Measurements from ENCODE around the gene E4F1.
"Not testable (repeated sequence)": the region's sequence is repeated elsewhere in the genome, so short reads cannot be mapped to it uniquely, and the experiment has no call there.

The E4F1 gene

DNA sequence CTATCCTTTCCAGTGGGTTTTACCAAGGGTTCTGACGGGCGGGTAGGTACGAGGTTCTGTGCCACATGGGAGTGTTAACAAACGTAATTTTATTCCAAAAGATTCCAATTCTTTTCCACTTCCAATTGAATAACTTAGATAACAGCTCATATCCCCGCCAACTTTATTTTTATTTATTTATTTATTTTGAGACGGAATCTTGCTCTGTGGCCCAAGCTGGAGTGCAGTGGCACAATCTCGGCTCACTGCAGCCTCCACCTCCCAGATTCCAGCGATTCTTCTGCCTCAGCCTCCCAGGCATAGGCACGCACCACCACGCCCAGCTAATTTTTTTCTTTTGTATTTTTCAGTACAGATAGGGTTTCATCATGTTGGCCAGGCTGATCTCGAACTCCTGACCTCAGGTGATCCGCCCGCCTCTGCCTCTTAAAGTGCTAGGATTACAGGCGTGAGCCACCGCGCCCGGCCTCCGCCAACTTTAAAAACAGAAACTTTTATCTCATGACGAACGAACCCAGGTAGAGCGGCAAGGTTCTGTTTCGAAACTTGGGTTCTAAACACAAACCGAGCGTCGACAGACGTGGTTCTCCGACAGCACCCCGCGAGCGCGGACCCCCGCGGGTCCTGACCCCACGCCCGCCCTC lies 27.4 kb downstream of the E4F1 start:
- no peak for TF ChIP-seq ZFX (IDR thresholded peaks at IDR 0.05; ENCODE audit: borderline replicate concordance)
- TF ChIP-seq, protein P1, sequence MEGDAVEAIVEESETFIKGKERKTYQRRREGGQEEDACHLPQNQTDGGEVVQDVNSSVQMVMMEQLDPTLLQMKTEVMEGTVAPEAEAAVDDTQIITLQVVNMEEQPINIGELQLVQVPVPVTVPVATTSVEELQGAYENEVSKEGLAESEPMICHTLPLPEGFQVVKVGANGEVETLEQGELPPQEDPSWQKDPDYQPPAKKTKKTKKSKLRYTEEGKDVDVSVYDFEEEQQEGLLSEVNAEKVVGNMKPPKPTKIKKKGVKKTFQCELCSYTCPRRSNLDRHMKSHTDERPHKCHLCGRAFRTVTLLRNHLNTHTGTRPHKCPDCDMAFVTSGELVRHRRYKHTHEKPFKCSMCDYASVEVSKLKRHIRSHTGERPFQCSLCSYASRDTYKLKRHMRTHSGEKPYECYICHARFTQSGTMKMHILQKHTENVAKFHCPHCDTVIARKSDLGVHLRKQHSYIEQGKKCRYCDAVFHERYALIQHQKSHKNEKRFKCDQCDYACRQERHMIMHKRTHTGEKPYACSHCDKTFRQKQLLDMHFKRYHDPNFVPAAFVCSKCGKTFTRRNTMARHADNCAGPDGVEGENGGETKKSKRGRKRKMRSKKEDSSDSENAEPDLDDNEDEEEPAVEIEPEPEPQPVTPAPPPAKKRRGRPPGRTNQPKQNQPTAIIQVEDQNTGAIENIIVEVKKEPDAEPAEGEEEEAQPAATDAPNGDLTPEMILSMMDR (IDR thresholded peaks at IDR 0.05), result no peak
- peak overlapping the region; percentile 99 for H3K27ac ChIP-seq

DNA sequence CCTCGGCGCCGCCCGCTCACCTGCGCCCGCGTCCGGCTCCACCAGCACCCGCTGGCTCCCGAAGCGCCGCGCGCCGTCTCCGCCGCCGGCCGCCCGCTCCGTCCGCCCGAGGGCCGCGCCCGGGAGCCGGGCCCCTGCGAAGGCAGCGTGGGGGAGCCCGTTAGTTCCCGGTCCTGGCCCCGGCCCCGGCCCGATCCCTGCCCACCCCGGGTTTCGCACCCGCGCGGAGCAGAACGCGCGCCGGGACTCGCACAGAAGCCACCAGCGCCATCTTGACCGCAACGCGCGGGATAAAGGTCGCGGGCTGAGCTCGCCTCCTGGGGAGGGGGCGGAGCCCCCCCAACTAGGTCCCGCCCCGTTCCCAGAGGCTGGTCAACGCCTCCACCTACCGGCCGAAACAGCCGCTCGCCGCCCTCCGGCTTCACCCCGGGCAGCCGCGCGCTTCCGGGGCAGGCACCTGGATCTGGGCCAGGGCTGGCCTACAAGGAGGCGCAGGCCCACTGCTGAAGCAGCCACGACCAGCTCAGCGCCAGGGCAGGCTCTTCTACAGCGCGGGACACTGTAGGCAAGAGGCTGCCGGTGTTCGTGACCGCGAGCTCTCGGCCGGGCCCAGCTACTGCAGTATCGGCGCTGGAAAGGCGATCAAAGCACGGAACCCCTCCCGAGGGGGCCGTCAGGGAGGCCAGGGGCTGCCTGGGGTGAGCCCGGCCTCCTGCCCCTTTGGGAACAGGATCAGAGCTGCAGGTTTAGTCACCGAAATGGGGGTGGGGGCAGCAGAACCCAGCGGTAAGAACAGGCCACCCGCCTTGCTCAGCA lies 28.1 kb downstream of the E4F1 start, which contains the start of gene ECI1:
Gene ECI1 (minus strand): TSS at position 292 of the 816 bp plus-strand sequence. CDS start 21 bp downstream, at position 271.
- no peak for TF ChIP-seq ZFX (IDR thresholded peaks at IDR 0.05; ENCODE audit: borderline replicate concordance)
- TF ChIP-seq, protein P1 (IDR thresholded peaks at IDR 0.05), result peak; percentile 70
- peak within 1 kb of the TSS; percentile 99 for H3K27ac ChIP-seq

DNA sequence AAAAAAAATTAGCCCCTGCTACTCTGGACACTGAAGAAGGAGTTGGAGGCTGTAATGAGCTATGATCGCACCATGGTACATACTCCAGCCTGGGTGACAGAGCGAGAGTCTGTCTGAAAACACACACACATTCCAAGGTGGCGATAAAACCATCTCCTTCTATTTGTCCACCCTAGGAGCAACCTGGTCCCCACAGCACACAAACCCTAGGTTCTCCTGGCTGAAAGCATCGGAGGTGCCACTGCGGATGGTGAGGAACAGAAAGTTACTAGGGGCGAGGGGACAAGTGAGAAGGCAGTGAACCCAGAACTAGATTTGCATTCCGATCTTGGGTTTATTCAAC lies 29.4 kb downstream of the E4F1 start:
- TF ChIP-seq, protein P1 (IDR thresholded peaks at IDR 0.05), result no peak
- no peak for TF ChIP-seq ZFX (IDR thresholded peaks at IDR 0.05; ENCODE audit: borderline replicate concordance)
- H3K27ac ChIP-seq, result peak overlapping the region; percentile 99

DNA sequence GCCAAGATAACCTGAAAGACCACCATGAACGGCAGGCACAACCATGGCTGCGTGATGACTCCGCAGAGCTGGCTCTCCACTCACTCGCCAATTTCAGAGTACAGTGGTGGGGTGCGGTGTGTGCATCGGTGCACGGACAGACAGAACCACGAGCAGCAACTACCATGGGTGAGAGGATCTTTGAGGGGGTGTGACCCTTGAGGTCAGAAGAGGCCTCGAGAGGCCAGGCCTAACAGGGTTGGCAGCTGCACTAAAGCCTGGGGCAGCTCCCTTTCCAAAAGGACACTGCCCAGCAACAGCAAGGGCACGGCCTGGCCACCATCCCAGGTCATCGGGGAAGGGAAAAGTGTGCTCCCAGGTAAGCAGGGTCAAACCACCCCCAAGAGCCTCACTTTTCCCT lies 29.9 kb downstream of the E4F1 start:
- TF ChIP-seq ZFX (IDR thresholded peaks at IDR 0.05; ENCODE audit: borderline replicate concordance), result no peak
- TF ChIP-seq, protein P1 (IDR thresholded peaks at IDR 0.05), result no peak
- peak overlapping the region; percentile 99 for H3K27ac ChIP-seq

DNA sequence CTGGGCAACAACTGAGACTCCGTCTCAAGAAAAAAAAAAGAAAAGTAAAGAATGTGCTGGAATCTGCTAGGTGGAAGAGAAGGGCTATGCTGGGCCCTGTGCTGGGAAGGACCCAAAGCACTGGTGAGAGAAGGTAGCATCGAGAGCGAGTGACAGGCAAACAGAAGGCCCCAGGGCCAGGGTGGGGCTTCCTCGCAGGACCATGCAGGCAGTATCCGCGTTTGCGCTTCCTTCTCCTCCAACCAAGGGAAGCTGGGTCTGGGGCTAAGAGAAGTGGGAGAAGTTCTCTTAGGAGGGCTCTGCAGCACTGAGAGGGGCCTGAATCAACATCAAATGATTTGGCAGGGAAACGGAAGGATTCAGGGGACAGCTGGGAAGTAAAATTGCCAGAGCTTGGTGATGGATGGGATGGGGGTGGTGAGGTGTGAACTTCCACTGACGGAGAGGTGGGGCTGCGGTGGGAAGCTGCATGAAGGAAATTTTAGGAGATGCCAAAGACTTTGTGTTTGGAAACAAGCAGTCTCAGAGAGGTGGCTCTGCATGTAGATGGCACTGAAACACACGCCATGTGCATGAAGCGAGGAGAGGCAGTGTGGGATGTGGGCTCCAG lies 33.2 kb downstream of the E4F1 start:
- H3K27ac ChIP-seq, result no peak overlapping the region
- no peak for TF ChIP-seq ZFX (IDR thresholded peaks at IDR 0.05; ENCODE audit: borderline replicate concordance)
- TF ChIP-seq, protein P1 (IDR thresholded peaks at IDR 0.05), result no peak

DNA sequence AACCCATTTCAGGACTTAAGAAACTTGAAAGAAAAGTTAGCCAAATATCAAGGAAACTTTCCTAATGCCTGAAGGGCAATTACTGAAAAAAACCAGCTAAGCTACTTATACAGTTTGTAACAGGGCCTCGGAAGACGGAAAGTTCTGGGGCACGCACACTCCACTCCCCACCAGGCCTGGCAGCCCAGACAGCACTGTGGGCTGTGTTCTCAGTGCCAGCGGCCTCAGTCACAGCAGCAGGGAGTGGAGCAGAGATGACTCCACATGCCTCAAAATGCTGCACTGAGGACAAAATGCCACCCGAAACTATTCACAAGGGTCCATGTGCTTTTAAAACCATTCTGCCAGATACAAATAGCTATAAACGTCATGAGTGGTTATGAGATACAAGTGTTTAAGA lies 34.3 kb downstream of the E4F1 start:
- TF ChIP-seq, protein P1 (IDR thresholded peaks at IDR 0.05), result no peak
- TF ChIP-seq ZFX (IDR thresholded peaks at IDR 0.05; ENCODE audit: borderline replicate concordance), result no peak
- no peak overlapping the region for H3K27ac ChIP-seq

DNA sequence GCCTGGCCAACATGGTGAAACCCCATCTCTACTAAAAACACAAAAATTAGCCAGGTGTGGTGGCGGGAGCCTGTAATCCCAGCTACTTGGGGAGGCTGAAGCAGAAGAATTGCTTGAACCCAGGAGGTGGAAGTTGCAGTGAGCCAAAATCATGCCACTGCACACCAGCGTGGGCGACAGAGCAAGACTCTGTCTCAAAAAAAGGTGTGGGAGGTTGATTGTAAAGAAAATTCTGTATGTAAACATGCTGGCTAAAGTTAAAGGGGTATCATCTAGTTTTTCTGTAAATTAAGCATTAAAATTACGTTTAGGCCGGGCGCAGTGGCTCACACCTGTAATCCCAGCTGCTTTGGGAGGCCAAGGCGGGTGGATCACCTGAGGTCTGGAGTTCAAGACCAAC lies 35.1 kb downstream of the E4F1 start:
- H3K27ac ChIP-seq, result not testable (repeated sequence)

All from 22Rv1 (cell line).